Transverse colon (tissue), 4 donors: ENCODE data around the gene OPA3.

ENCODE experiments used
- CTCF ChIP-seq, 5 experiments: fragments of 200-600 bp in 3 of 5; fragments of 450-650 bp in 2 of 5; sonication (generic) in 3 of 5; IDR thresholded peaks; 1 replicate in 2 of 5; 2 replicates in 3 of 5; pipeline ENCODE4 v1.5.1; 2016 to 2017; ENCODE audit warnings: antibody characterized with exemption in 5 of 5, inconsistent platforms in 3 of 5, mild to moderate bottlenecking in 2 of 5, moderate library complexity in 1 of 5
- EP300 ChIP-seq: sonication (generic); formaldehyde crosslinking; IDR thresholded peaks from one replicate; pipeline ENCODE4 v1.6.1; 2017; ENCODE audit warnings: antibody characterized with exemption, low read depth
- POLR2AphosphoS5 ChIP-seq, 3 donors: sonication (generic); formaldehyde crosslinking; IDR thresholded peaks; one replicate each; pipeline ENCODE4 v1.6.1; 2016; ENCODE audit warnings: antibody characterized with exemption in 3 of 3

- no peak for TF ChIP-seq CTCF (IDR thresholded peaks at IDR 0.05)
- TF ChIP-seq POLR2AphosphoS5 (IDR thresholded peaks at IDR 0.05): no peak
- no peak for TF ChIP-seq EP300
These were observed 76.7 kb downstream of the OPA3 start for GRCh38 chr19:45507872-45508416.
